Neuronal stem cell (in vitro differentiated cells): ENCODE results near the gene MAML2.

Experiments
- DNase-seq: peaks from one replicate; pipeline ENCODE4 v3.0.0-alpha.2; 2013; ENCODE audit warnings: low spot score
- H2AFZ ChIP-seq: one replicate; pipeline ENCODE4 v1.6.1; 2013; ENCODE audit warnings: mild to moderate bottlenecking, low read length, inconsistent platforms
- H2AK5ac ChIP-seq: 2 replicates; pipeline ENCODE4 v1.6.1; 2013; ENCODE audit warnings: low read depth, mild to moderate bottlenecking, inconsistent platforms, low read length, moderate library complexity, mixed read lengths
- H2BK120ac ChIP-seq: 2 replicates; pipeline ENCODE4 v1.6.1; 2013; ENCODE audit warnings: low read depth, mild to moderate bottlenecking, inconsistent platforms, low read length, moderate library complexity, mixed read lengths
- H2BK12ac ChIP-seq: one replicate; pipeline ENCODE4 v1.6.1; 2013; ENCODE audit warnings: low read length, inconsistent platforms
- H2BK15ac ChIP-seq: 2 replicates; pipeline ENCODE4 v1.6.1; 2013; ENCODE audit warnings: mild to moderate bottlenecking, low read length, inconsistent platforms, mixed read lengths
- H2BK5ac ChIP-seq: one replicate; pipeline ENCODE4 v1.6.1; 2013; ENCODE audit warnings: inconsistent platforms, mild to moderate bottlenecking, low read length, moderate library complexity
- H3K14ac ChIP-seq: one replicate; pipeline ENCODE4 v1.6.1; 2013; ENCODE audit warnings: low read length, inconsistent platforms
- H3K18ac ChIP-seq: 2 replicates; pipeline ENCODE4 v1.6.1; 2013; ENCODE audit warnings: low read length, inconsistent platforms
- H3K23ac ChIP-seq: 2 replicates; pipeline ENCODE4 v1.6.1; 2013; ENCODE audit warnings: low read depth, mild to moderate bottlenecking, mixed read lengths, low read length, inconsistent platforms; ENCODE audit not compliant: poor library complexity
- H3K27ac ChIP-seq: replicated peaks from 3 replicates; pipeline ENCODE4 v1.5.1; 2013; ENCODE audit warnings: low read length, inconsistent platforms
- H3K27me3 ChIP-seq, 3 experiments: 2 replicates each; pipeline ENCODE4 v1.6.1; 2013; ENCODE audit warnings: low read length in 3 of 3, mild to moderate bottlenecking in 2 of 3, inconsistent platforms in 1 of 3, low read depth in 1 of 3, mixed read lengths in 1 of 3, moderate library complexity in 1 of 3; ENCODE audit not compliant: control insufficient read depth in 3 of 3, insufficient read depth in 3 of 3
- H3K36me3 ChIP-seq, 2 donors: replicated peaks in 1 of 2; 2 replicates each; pipeline ENCODE4 v1.6.1; 2013; ENCODE audit warnings: low read length in 2 of 2; ENCODE audit not compliant: control insufficient read depth in 2 of 2, insufficient read depth in 2 of 2
- H3K4ac ChIP-seq: 2 replicates; pipeline ENCODE4 v1.6.1; 2013; ENCODE audit warnings: inconsistent platforms, mild to moderate bottlenecking, low read length, moderate library complexity
- H3K4me1 ChIP-seq, 2 donors: 1 replicate in 1 of 2; 2 replicates in 1 of 2; pipeline ENCODE4 v1.6.1; 2013; ENCODE audit warnings: low read length in 2 of 2, low read depth in 1 of 2; ENCODE audit not compliant: control insufficient read depth in 2 of 2, insufficient read depth in 1 of 2
- H3K4me2 ChIP-seq: one replicate; pipeline ENCODE4 v1.6.1; 2013; ENCODE audit warnings: mild to moderate bottlenecking, low read length, inconsistent platforms; ENCODE audit not compliant: insufficient read depth, poor library complexity, severe bottlenecking
- H3K4me3 ChIP-seq, 2 donors: 2 replicates each; pipeline ENCODE4 v1.5.1; 2013; ENCODE audit warnings: low read length in 2 of 2, mild to moderate bottlenecking in 2 of 2, inconsistent platforms in 1 of 2, moderate library complexity in 1 of 2
- H3K79me1 ChIP-seq: one replicate; pipeline ENCODE4 v1.6.1; 2013; ENCODE audit warnings: low read depth, mild to moderate bottlenecking, inconsistent platforms, low read length, moderate library complexity
- H3K9ac ChIP-seq: one replicate; pipeline ENCODE4 v1.6.1; 2013; ENCODE audit warnings: mild to moderate bottlenecking, low read depth, low read length, inconsistent platforms; ENCODE audit not compliant: poor library complexity
- H3K9me3 ChIP-seq, 2 donors: replicated peaks in 1 of 2; 2 replicates each; pipeline versions ENCODE3 to v1.6.1; 2013; ENCODE audit warnings: low read length in 2 of 2, mild to moderate bottlenecking in 2 of 2, inconsistent platforms in 1 of 2, low read depth in 1 of 2, mixed read lengths in 1 of 2, moderate library complexity in 1 of 2; ENCODE audit not compliant: control insufficient read depth in 2 of 2, insufficient read depth in 1 of 2
- H4K8ac ChIP-seq: one replicate; pipeline ENCODE4 v1.6.1; 2013; ENCODE audit warnings: low read depth, mild to moderate bottlenecking, inconsistent platforms, low read length, moderate library complexity
- H4K91ac ChIP-seq: one replicate; pipeline ENCODE4 v1.6.1; 2013; ENCODE audit warnings: low read length, low read depth, mild to moderate bottlenecking, inconsistent platforms; ENCODE audit not compliant: poor library complexity
- WGBS, 2 donors: extraction: QIAGEN DNeasy Blood & Tissue Kit; methylation state at CpG; one replicate each; pipeline ENCODE4 v1.1.7; 2013; ENCODE audit warnings: missing lambda C conversion rate in 2 of 2, mixed read lengths in 1 of 2; ENCODE audit not compliant: insufficient read length in 2 of 2, insufficient replicate concordance in 1 of 2; ENCODE audit errors: extremely low coverage in 2 of 2; 5-methylcytosine and 5-hydroxymethylcytosine counted together

The MAML2 gene

GRCh38 chr11:96211436-96211835, 131.6 kb downstream of the MAML2 start:
- peaks cover 5 to 22% of the 10 kb centered on the region in 2 donors for H3K4me1 ChIP-seq
- no peak overlapping the region for H3K4ac ChIP-seq
- no peak overlapping the region for H2AK5ac ChIP-seq
- H3K14ac ChIP-seq, result no peak overlapping the region
- no peak overlapping the region for H3K4me3 ChIP-seq
- H3K18ac ChIP-seq, result no peak overlapping the region
- H2BK12ac ChIP-seq, result no peak overlapping the region
- no peak overlapping the region for H3K23ac ChIP-seq
- no peak overlapping the region for H2BK5ac ChIP-seq
- no peak overlapping the region for H2BK120ac ChIP-seq
- DNase-seq, result no peak
- WGBS, 2 donors, result no CpG with 5 or more reads among the region's 2 CpGs
- no peak overlapping the region for H4K91ac ChIP-seq
- no peak overlapping the region for H2AFZ ChIP-seq
- no peaks in the 10 kb centered on the region for H3K9me3 ChIP-seq
- H3K9ac ChIP-seq, result no peak overlapping the region
- H3K4me2 ChIP-seq, result no peak overlapping the region
- H3K27me3 ChIP-seq, result no peaks in the 10 kb centered on the region
- no peaks in the 10 kb centered on the region for H3K36me3 ChIP-seq
- H4K8ac ChIP-seq, result no peak overlapping the region
- H3K79me1 ChIP-seq, result no peaks in the 10 kb centered on the region
- H2BK15ac ChIP-seq, result no peak overlapping the region
- no peak overlapping the region for H3K27ac ChIP-seq

DNA sequence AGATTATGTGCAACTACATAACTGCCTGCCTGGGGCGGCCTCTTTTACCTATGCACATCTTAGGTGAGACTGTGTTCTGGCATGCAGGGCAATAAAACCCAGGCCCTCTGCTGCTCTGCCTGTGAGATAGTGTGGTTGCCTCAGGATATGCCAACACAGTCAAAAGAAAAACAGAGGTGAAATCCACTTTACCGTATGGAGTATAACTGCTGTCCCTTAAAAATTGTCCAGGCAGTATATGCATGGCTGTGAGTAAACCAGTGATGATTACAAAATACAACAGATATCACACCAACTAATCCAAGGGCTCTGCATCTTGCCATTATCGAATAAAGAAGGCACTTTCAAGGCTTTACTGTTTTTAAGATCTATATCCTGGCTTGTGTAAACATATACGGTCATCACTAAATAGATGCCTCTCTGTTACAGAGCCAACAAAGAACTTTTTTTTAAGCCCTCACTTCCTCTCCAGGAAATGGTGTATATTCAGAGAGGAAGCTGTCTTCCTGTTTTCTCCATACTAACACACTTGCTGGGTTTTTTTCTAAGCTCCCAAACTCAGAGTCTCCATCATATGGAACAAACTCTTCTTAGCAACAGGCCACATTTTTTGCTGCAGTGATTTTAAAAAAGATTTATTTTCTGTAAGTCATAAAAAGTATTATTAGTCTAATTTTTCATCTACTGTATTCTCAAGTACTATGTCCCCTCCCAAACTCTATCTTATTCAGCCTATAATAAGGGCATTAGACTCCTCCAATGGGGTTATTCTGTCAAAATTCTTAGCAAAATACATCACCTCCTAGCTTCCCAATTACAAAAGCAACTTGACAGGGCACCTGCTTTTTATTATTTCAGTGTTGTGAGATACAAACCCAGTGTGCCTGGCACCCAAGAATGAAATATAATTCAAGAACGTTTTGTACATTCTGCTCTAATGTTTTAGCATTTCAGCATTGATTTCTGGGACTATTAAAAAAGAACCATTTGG, 135.2 kb downstream of the MAML2 start:
- no CpG with 5 or more reads among the region's 5 CpGs for WGBS, 2 donors
- no peak overlapping the region for H4K91ac ChIP-seq
- DNase-seq, result no peak

GRCh38 chr11:96206955-96207354, 136.0 kb downstream of the MAML2 start:
- H2AK5ac ChIP-seq, result no peak overlapping the region
- H3K14ac ChIP-seq, result no peak overlapping the region
- H3K18ac ChIP-seq, result no peak overlapping the region
- DNase-seq, result no peak
- no peak overlapping the region for H3K9ac ChIP-seq
- no peak overlapping the region for H2BK12ac ChIP-seq
- WGBS, 2 donors, result no CpG with 5 or more reads among the region's 2 CpGs
- H3K36me3 ChIP-seq, result no peaks in the 10 kb centered on the region
- no peaks in the 10 kb centered on the region for H3K9me3 ChIP-seq
- no peak overlapping the region for H3K4ac ChIP-seq
- no peak overlapping the region for H3K4me2 ChIP-seq
- H3K4me1 ChIP-seq, result peaks cover 8 to 24% of the 10 kb centered on the region in 2 donors
- no peak overlapping the region for H4K8ac ChIP-seq
- H2BK15ac ChIP-seq, result no peak overlapping the region
- no peak overlapping the region for H3K4me3 ChIP-seq
- no peak overlapping the region for H2BK120ac ChIP-seq
- H4K91ac ChIP-seq, result no peak overlapping the region
- no peak overlapping the region for H2BK5ac ChIP-seq
- no peak overlapping the region for H3K27ac ChIP-seq
- H3K27me3 ChIP-seq, result no peaks in the 10 kb centered on the region
- no peak overlapping the region for H3K23ac ChIP-seq
- H3K79me1 ChIP-seq, result no peaks in the 10 kb centered on the region
- H2AFZ ChIP-seq, result no peak overlapping the region

More for the DNA sequence above, 135.2 kb downstream of the MAML2 start:
- no peak overlapping the region for H2BK120ac ChIP-seq
- no peak overlapping the region for H3K23ac ChIP-seq
- H3K4me2 ChIP-seq, result no peak overlapping the region
- H4K8ac ChIP-seq, result no peak overlapping the region
- no peak overlapping the region for H3K14ac ChIP-seq
- H2BK12ac ChIP-seq, result no peak overlapping the region
- H3K27me3 ChIP-seq, result no peaks in the 10 kb centered on the region
- H2BK15ac ChIP-seq, result no peak overlapping the region
- H2AFZ ChIP-seq, result no peak overlapping the region
- no peak overlapping the region for H3K18ac ChIP-seq
- H3K4me1 ChIP-seq, result peaks cover 8 to 24% of the 10 kb centered on the region in 2 donors
- H3K79me1 ChIP-seq, result no peaks in the 10 kb centered on the region
- H2BK5ac ChIP-seq, result no peak overlapping the region
- no peak overlapping the region for H3K27ac ChIP-seq
- H3K9me3 ChIP-seq, result no peaks in the 10 kb centered on the region
- H3K9ac ChIP-seq, result no peak overlapping the region
- H3K36me3 ChIP-seq, result no peaks in the 10 kb centered on the region
- H3K4me3 ChIP-seq, result no peak overlapping the region
- no peak overlapping the region for H2AK5ac ChIP-seq
- H3K4ac ChIP-seq, result no peak overlapping the region

GRCh38 chr11:96205460-96205809, 137.6 kb downstream of the MAML2 start:
- Histone ChIP-seq H3K9me3 (no peaks in the 10 kb centered on the region), H2BK120ac (no peak overlapping the region), H3K18ac (no peak overlapping the region), H3K4me2 (no peak overlapping the region), H2AFZ (no peak overlapping the region), H3K23ac (no peak overlapping the region), H4K8ac (no peak overlapping the region), H3K36me3 (no peaks in the 10 kb centered on the region), H3K27ac (no peak overlapping the region), H2BK5ac (no peak overlapping the region), H4K91ac (no peak overlapping the region), H3K79me1 (no peaks in the 10 kb centered on the region), H3K4ac (no peak overlapping the region), H2BK15ac (no peak overlapping the region), H3K4me1 (peaks cover 10 to 26% of the 10 kb centered on the region in 2 donors), H3K4me3 (no peak overlapping the region), H3K14ac (no peak overlapping the region), H2BK12ac (no peak overlapping the region), H3K9ac (no peak overlapping the region), H3K27me3 (no peaks in the 10 kb centered on the region), H2AK5ac (no peak overlapping the region)
- DNase-seq, result no peak
- WGBS, 2 donors, result no CpG with 5 or more reads among the region's 3 CpGs
